GM20431 (cell line): ENCODE results near the gene PPRC1.

Experiments
- in situ Hi-C: fragments of 300-500 bp; cut with MseI, MboI; formaldehyde crosslinking; loops from one replicate; pipeline ENCODE4 v1.15.0; 2020; ENCODE audit warnings: low sequenced_read_pairs; ENCODE audit not compliant: unreplicated experiment

Gene PPRC1

GRCh38 chr10:102117391-102118159, 15.3 kb upstream of the PPRC1 start:
- in situ Hi-C loops, result no loop called here

GRCh38 chr10:102118867-102119266, 14.0 kb upstream of the PPRC1 start:
- in situ Hi-C loops, result no loop called here

DNA sequence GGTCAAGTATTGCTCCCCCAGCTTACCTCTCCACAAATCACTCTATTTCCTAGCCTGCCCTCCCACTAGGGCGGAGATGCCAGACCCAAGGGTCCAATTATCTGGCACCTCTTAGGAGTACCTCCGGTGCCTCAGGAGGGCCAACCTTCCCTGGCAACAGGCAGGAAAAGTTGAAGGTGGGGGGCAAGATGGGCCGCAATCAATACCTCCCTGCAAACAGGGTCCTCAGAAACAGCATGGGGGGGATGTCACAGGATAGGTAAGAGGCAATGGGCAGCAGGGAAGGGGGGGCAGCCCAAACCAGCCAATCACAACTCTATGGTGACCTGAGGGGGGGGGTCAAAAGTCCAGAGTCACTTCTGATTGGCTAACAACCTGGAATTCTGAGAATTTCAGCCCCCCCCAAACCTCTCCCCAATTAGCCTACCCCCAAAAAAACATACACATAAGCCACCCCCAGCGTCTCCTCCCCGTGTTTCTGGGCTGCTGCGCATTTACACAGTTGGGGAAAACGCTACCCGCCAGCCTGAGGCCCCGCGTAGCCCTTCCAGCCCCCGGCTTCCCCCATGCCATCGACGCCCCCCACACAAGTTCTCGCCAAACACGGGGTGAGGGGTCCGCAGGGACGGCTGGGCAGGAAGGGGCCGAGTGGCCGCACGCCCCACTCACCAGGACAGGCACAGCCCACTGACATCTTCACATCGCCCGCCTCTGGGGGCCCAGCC, 13.3 kb upstream of the PPRC1 start:
- in situ Hi-C loops, result no loop called here

DNA sequence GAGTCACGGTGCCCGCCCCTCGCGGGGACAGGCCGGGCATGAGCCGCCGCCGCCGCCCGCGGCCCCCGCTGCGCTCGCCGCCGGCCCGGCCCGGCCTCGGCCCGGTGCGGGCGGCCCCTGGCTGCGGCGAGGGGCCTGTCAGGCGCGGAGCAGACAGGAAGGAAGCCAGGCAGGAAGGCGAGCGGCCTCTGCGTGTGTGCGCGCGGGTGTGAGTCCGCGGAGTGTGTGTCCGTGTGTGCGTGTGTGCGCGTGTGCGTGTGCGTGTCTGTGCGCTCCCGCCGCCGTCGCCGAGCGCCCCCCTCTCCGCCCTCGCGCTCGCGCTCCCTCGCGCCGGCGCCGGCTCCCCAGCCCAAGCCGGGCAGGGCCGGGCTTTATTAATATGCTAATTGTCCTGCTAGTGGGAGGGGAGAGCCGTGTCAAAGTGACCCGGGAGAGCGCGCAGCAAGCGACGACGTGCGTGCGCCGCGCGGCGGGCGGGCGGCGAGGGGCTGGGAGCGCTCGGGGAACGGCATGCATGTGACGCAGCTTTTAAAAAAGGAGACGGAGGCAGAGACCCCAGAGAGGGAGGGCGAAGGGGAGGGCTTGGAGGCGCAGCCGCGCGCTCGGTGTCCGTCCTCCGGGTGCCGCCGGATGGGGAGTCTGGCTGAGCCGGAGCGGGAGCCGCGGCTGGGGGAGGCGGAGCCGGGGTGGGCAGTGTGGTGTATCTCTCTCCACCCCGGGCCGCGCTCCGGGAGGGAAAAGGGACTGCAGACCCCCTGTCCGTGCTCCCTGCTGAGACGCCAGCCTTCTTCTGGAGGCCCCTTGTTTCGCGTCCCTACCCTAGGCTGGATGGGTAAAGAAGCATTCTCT, 12.5 kb upstream of the PPRC1 start, which contains the start of gene LDB1:
TSS of gene LDB1 (minus strand) at position 227 of the 849 bp plus-strand sequence. CDS start 258 bp downstream, outside the sequence.
- in situ Hi-C loops, result no loop called here

DNA sequence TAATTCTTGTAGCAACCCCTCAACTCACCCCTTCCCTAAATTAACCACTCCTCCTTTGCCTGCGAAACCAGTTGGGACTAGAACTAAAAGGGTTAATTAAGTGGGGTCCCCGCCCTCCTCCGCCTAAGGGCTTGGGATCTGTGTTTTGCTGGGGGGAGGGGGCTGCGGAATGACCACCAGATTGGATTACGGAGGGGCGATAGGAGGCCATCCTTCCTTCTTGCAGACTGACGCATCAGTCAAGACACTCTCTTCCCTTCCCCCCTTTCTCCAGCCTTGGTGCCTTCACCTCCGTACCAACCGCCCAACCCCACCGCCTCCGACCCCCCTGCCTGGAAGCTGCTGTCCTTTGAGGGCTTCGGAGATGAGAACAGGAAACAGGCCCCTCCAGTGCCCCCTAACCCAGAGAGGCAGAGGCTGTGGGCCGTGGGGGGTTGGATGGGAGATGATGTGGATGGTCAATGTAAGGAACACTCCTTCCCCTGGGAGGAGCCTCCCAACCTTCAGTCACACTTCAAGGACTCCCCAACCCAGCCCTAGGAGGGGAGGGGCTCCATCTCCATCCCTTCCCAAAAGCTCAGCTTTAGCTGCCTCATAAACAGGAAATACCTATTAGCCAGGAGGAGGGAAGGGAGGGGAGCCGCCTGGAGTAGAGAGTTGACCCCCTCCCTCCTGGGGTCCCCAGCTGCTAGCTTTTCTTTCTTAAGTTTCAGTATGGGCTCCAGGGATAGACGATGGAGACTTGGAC, 11.7 kb upstream of the PPRC1 start:
- in situ Hi-C loops, result no loop called here

DNA sequence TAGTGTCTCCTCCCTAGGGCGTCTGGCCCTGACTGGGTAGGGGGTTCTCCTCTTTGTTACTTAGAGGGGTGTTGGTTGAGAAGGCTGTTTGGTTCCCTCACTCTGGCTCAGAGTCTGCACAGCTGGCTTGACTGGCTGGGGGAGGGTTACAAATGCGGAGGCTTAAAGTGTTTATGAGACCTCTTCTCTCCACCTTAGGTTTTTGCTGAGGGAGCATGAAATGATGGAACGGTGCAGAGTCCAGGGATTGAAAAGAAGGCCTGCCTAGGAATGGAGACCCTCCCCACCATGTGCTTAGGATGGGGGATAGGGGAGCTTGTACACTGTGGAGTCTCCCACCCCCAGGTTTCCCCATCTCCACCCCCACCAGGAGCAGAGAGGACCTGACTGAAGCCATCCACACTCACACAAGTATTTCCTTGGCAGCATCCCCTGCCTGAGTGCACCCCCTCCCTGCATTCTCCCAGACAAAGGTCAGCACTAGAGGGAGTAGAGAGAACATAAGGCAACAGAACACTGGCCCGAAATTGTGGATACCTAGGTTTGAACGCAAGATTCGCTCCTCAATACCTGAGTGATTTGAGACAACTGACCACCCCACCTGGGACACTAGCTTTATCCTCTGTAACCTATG, 11.0 kb upstream of the PPRC1 start:
- in situ Hi-C loops, result no loop called here

DNA sequence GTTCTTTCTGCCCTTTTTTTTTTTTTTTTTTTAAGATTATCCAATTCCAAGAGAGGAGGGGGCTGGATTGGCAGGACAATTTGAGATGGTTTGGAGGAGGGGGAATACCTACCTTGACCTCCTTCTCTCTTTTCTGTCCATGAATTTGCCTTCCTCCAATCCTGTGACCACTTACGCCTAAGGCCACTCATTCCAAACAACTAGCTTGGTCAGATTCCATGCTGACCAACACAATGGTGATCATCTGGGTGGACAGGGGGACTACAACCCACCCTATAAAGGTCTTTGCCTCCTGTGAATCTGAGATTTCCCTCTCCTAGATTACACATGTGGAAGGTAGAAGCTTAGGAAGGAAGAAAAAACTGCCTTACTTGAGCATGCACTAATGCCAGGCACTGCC, 10.4 kb upstream of the PPRC1 start:
- in situ Hi-C loops, result no loop called here

GRCh38 chr10:102123223-102123622, 9.6 kb upstream of the PPRC1 start:
- in situ Hi-C loops, result no loop called here

DNA sequence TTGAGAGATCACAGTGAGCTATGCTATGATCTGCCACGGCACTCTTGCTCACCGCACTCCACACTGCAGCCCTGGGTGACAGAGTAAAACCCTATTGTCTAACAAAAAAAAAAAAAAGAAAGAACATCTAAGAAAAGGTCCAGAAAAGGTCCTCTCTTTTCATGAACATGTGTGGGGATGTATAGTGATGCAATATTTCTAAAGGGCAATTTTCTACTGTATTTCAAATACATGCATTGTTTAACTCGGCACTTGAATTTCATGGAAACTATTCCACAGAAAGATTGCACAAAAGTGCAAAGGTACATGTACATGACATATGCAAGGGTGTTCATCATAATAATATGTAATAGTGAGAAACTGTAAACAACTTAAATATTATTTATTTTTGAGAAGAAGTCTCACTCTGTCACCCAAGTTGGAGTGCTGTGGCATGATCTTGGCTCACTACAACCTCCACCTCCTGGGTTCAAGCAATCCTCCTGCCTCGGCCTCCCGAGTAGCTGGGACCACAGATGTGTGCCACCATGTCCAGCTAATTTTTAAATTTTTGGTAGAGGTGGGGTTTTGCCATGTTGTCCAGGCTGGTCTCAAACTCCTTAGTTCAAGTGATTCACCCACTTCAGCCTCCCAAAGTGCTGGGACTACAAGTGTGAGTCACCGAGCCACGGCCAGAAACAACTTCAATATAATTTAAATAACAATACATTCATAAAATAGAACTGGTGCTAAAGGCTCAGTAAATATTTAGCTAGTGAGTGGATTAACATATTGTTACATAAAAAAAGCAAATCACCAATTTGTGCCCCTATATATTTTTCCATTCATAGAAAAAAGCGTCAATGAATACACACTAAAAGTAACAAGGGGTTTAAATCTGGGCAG, 1.3 kb upstream of the PPRC1 start:
- in situ Hi-C loops, result no loop called here

DNA sequence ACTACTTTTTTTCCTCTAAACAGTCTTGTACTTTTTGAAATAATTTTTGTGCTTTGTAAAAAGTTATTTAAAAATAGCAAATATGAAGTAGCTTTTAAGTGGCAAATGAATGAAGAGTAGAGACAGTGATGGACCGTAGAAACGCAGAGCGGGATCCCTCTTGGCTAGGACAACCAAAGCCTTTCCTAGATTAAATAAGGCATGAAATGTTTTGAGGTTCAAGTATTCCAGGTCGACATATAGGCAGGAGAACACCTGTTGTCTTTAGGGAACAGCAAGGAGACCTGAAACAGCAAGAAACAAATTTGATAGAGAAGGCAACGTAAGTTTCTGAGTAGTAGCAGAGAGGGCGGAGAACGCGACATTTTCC, 662 bp upstream of the PPRC1 start:
- in situ Hi-C loops, result no loop called here

DNA sequence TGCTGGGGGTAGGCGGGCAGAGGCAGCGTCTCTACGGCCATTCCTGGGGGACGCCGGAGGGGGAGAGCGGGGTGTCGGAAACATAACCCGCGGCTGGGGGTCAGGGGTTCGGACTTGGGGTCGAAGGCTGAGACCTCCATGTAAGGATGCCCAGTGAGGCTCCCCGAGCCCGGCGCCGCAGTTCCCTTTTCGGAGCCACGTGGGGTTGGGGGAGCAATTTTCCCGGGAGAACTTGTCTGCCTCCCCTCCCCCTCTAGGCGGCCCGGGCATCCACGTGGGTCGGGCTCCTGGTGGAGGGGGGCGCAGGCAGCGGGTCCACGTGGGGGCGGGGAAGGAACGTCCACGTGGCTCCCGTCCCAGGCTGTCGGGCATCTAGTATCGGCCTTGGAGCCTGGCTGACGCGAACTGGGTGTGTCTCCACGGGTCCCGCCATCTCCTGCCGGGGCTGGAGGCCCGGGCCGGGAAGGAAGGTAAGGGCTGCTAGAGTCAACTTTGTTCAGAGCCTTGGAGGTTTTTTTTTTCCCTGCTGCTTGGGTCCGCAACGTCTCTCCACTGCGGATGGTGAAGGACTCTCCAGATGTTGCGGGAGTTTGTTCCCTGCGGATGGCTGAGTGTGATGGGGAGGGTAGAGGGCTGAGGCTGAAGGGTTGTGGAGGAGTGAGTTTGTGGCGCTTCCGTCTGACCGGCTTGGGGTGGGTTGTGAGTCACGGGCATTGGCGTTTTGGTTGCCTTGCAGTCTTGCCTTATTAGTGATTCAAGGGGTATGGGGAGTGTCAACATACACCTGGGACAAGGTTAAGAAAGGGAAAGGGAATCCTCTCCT, 744 bp downstream of the PPRC1 start:
- in situ Hi-C loops, result no loop called here

- in situ Hi-C loops, result no loop called here
Measured at GRCh38 chr10:102134416-102134815, 1.6 kb downstream of the PPRC1 start.

DNA sequence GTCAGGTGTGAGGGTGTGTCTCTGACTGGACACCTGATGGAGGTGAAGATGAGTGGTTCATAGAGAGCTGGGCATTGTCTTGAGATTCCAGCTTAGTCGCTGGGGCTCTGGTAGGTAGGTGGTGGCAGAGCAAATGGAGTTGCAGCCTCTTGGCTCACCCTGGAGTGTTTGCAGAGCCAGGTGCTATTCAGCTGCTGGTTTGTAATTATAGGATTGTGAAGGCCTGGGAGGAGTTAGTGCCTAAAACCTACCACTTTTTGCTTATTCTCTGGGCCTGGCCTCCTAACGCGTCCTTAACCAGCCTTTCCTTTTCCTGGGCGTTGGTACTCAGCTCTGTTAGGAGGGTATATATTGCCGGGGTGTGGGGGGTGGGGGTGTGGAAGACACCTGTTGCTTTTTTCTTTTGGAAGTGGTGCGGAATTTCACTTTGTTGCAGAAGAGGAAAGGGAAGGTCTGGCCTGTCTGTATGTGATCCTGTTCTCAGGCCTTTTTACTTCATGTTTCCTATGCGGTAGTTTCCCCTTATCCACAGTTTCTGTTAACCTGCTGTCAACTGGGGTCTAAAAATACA, 3.2 kb downstream of the PPRC1 start:
- in situ Hi-C loops, result no loop called here

GRCh38 chr10:102139281-102140110, 6.7 kb downstream of the PPRC1 start:
- in situ Hi-C loops, result no loop called here

DNA sequence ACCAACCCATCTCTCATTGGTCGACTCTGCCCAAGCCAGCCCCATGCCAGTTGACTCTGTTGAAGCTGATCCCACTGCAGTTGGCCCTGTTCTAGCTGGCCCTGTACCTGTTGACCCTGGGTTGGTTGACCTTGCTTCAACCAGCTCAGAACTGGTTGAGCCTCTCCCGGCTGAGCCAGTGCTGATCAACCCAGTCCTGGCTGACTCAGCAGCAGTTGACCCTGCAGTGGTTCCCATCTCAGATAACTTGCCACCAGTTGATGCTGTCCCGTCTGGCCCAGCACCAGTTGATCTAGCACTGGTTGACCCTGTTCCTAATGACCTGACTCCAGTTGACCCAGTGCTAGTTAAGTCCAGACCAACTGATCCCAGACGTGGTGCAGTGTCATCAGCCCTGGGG, 7.4 kb downstream of the PPRC1 start:
- in situ Hi-C loops, result no loop called here

DNA sequence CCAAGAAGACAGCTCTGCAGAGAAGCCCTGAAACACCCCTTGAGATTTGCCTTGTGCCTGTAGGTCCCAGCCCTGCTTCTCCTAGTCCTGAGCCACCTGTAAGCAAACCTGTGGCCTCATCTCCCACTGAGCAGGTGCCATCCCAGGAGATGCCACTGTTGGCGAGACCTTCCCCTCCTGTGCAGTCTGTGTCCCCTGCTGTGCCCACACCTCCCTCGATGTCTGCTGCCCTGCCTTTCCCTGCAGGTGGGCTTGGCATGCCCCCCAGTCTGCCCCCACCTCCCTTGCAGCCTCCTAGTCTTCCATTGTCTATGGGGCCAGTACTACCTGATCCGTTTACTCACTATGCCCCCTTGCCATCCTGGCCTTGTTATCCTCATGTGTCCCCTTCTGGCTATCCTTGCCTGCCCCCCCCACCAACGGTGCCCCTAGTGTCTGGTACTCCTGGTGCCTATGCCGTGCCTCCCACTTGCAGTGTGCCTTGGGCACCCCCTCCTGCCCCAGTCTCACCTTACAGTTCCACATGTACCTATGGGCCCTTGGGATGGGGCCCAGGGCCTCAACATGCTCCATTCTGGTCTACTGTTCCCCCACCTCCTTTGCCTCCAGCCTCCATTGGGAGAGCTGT, 8.2 kb downstream of the PPRC1 start:
- in situ Hi-C loops, result no loop called here
